Common myeloid progenitor, CD34-positive (primary cell): ENCODE results near the gene TMEM255B.

Experiments used
- CTCF ChIA-PET: fragments of 350-600 bp; sonication (Branson Sonifier 250); formaldehyde crosslinking; loops from one replicate; lab custom pipeline; 2021; ENCODE audit warnings: antibody characterized with exemption; lab: Charles Lee
- POLR2A ChIA-PET: fragments of 350-600 bp; sonication (Branson Sonifier 250); formaldehyde crosslinking; loops from one replicate; lab custom pipeline; 2021; ENCODE audit warnings: antibody characterized with exemption; lab: Charles Lee
- DNase-seq, 3 donors: peaks; one replicate each; pipeline versions ENCODE4 v3.0.0 to v3.0.0-alpha.2; 2013
- H3K27ac ChIP-seq, 2 experiments: 1 replicate in 1 of 2; 2 replicates in 1 of 2; pipeline ENCODE4 v1.7.0; 2013; ENCODE audit warnings: inconsistent platforms in 2 of 2, low read length in 2 of 2, mild to moderate bottlenecking in 2 of 2, low read depth in 1 of 2, moderate library complexity in 1 of 2; ENCODE audit not compliant: severe bottlenecking in 2 of 2, insufficient read depth in 1 of 2, poor library complexity in 1 of 2
- H3K27me3 ChIP-seq, 5 experiments: replicated peaks in 2 of 5; 1 replicate in 3 of 5; 2 replicates in 2 of 5; pipeline versions ENCODE4 v1.6.1 to v1.7.0; 2013; ENCODE audit warnings: low read length in 4 of 5, mild to moderate bottlenecking in 2 of 5, moderate library complexity in 2 of 5, inconsistent platforms in 1 of 5; ENCODE audit not compliant: insufficient read depth in 5 of 5, control insufficient read depth in 4 of 5
- H3K36me3 ChIP-seq, 4 experiments: 1 replicate in 2 of 4; 2 replicates in 2 of 4; pipeline versions ENCODE4 v1.6.1 to v1.7.0; 2013; ENCODE audit warnings: low read length in 3 of 4, control low read depth in 1 of 4, mild to moderate bottlenecking in 1 of 4; ENCODE audit not compliant: control insufficient read depth in 4 of 4, insufficient read depth in 4 of 4
- H3K4me1 ChIP-seq, 4 experiments: 1 replicate in 3 of 4; 2 replicates in 1 of 4; pipeline versions ENCODE4 v1.6.1 to v1.7.1; 2013; ENCODE audit warnings: low read length in 3 of 4, mild to moderate bottlenecking in 3 of 4, control low read depth in 1 of 4, inconsistent platforms in 1 of 4, moderate library complexity in 1 of 4; ENCODE audit not compliant: control insufficient read depth in 4 of 4, insufficient read depth in 4 of 4; ENCODE audit errors: control extremely low read depth in 1 of 4
- H3K4me3 ChIP-seq, 7 experiments: 1 replicate in 4 of 7; 2 replicates in 3 of 7; pipeline versions ENCODE4 v1.5.1 to v1.7.0; 2013; ENCODE audit warnings: mild to moderate bottlenecking in 7 of 7, low read length in 6 of 7, moderate library complexity in 6 of 7, inconsistent platforms in 2 of 7, low read depth in 2 of 7, control low read depth in 1 of 7; ENCODE audit not compliant: insufficient read depth in 4 of 7, control insufficient read depth in 1 of 7; ENCODE audit errors: extremely low read depth in 1 of 7
- H3K9me3 ChIP-seq, 5 experiments: 1 replicate in 4 of 5; 2 replicates in 1 of 5; pipeline versions ENCODE4 v1.6.1 to v1.7.1; 2013; ENCODE audit warnings: low read length in 4 of 5, mild to moderate bottlenecking in 2 of 5, inconsistent platforms in 1 of 5, low read depth in 1 of 5, moderate library complexity in 1 of 5; ENCODE audit not compliant: control insufficient read depth in 4 of 5, insufficient read depth in 2 of 5; ENCODE audit errors: control extremely low read depth in 1 of 5
- WGBS: methylation state at CpG from one replicate; pipeline ENCODE4 v1.1.5; 2013; ENCODE audit not compliant: insufficient coverage; 5-methylcytosine and 5-hydroxymethylcytosine counted together

The TMEM255B gene

DNA sequence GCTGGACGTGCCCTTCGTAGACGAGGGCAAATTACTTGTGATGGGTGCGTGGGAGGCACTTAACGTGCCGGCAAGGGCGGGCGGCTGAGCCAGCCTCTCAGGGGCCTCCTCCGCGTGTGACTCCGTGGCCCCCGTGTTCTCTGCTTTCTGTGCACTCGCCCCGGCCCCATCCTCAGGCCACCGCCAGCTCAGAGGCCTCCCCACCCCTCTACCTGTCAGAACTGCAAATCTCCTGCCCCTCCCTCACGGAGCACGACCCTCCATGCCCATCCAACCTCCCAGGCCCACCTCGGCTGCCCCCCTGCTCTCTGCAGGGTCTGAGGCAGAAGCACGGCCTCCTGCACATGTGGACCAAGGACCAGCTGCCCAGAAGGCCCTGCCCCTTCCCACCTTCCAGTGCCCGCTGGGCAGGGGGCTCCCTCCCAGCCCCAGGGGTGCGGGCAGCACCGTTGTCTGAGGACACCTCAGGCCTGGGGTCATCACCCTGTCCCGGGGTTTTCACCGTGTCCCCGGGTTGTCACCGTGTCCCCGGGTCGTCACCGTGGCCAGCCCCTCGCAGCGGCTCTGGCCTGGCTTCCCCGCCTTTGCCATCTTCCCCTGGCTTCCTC is 44.5 kb downstream of the TMEM255B start:
- Histone ChIP-seq H3K27me3 (peaks cover 0 to 8% (median 0%) of the 10 kb centered on the region in 5 experiments), H3K36me3 (no peaks in the 10 kb centered on the region), H3K4me1 (peaks cover 0 to 13% (median 11%) of the 10 kb centered on the region in 4 experiments), H3K27ac (no peak overlapping the region), H3K4me3 (no peak overlapping the region), H3K9me3 (peaks cover 0 to 19% (median 17%) of the 10 kb centered on the region in 5 experiments)
- CTCF ChIA-PET, result interaction anchor here (1.0 to 2.2 kb wide), 2 partner anchors 62 to 72 kb away, joined by 3 to 5 read pairs; no protein-coding TSS in a partner anchor
- POLR2A ChIA-PET, result no interaction called here
- 83% methylated on average over 24 of the region's 32 CpGs for WGBS
- no peak for DNase-seq

DNA sequence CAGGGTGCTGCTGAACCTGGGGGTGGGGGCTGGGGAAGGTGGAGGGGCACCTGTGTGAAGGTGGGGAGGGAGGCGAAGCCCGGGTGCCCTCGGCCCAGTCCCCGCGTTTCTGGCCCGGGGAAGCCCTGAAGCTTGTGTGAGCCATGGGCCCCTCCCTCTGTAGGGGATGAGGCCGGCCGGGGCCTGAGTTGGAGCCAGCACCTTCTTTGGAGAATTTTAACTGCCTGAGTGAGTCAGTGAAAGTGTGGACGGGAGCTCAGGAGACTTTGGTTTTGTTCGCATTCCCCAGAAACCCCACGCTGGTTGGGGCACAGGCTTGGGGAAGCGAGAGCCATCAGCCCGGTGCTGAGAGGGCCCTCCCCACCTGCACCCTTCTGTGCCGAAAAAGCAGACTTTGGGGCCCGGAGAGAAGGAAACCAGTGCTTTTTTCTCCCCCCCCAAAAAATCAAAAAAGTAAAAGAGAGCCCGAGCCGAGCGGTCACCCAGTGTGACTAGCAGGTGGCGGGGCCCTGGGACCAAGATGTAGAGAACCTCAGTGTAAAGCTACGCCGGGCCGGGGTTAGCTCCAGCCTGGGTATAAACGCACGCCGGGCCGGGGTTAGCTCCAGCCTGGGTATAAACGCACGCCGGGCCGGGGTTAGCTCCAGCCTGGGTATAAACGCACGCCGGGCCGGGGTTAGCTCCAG is 45.1 kb downstream of the TMEM255B start:
- 96% methylated on average over 23 of the region's 34 CpGs for WGBS
- H3K36me3 ChIP-seq, result no peaks in the 10 kb centered on the region

DNA sequence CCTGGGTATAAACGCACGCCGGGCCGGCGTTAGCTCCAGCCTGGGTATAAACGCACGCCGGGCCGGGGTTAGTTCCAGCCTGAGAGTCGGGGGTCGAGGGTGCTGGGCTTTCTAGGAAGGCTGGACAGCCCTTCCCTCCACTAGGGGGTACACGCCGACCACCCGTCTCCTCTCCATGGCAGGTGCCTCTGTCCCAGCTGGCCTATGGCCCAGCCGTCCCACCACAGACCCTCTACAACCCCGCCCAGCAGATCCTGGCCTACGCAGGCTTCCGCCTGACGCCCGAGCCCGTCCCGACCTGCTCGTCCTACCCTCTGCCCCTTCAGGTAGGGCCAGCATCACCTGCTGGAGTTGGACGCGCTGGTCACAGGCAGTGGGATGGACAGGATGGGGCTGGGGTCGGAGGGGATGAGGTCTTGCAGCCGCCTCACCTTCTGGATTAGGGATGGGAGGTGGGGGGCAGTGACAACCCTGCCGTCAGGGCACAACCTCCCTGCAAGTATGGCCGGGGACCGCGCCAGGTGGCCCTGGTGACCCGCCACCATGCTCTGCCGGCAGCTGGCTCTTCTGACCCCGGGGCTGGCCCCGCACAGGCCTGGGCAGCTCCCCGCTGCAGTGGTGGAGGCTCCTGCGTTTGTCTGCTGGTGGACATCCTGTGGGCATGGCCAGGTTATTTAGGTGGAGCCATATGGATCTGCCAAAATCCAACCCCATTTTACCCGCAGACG is 45.8 kb downstream of the TMEM255B start:
- Histone ChIP-seq H3K4me3 (no peak overlapping the region), H3K27me3 (peaks cover 0 to 8% (median 0%) of the 10 kb centered on the region in 5 experiments), H3K9me3 (peaks cover 2 to 28% (median 26%) of the 10 kb centered on the region in 5 experiments), H3K27ac (no peak overlapping the region), H3K36me3 (no peaks in the 10 kb centered on the region), H3K4me1 (peaks cover 0 to 13% (median 11%) of the 10 kb centered on the region in 4 experiments)
- WGBS, result 90% methylated on average over 39 of the region's 39 CpGs
- ChIA-PET POLR2A (no interaction called here), CTCF (no interaction called here)
- no peak for DNase-seq

More for the DNA sequence above, 45.1 kb downstream of the TMEM255B start:
- Histone ChIP-seq H3K27me3 (peaks cover 0 to 8% (median 0%) of the 10 kb centered on the region in 5 experiments), H3K4me1 (peaks cover 0 to 13% (median 11%) of the 10 kb centered on the region in 4 experiments), H3K4me3 (no peak overlapping the region), H3K27ac (no peak overlapping the region), H3K9me3 (peaks cover 0 to 23% (median 22%) of the 10 kb centered on the region in 5 experiments)
- POLR2A ChIA-PET, result no interaction called here
- DNase-seq, result no peak
- CTCF ChIA-PET, result interaction anchor here (2.2 kb wide), 1 partner anchor 62 kb away, joined by 5 read pairs; no protein-coding TSS in a partner anchor

DNA sequence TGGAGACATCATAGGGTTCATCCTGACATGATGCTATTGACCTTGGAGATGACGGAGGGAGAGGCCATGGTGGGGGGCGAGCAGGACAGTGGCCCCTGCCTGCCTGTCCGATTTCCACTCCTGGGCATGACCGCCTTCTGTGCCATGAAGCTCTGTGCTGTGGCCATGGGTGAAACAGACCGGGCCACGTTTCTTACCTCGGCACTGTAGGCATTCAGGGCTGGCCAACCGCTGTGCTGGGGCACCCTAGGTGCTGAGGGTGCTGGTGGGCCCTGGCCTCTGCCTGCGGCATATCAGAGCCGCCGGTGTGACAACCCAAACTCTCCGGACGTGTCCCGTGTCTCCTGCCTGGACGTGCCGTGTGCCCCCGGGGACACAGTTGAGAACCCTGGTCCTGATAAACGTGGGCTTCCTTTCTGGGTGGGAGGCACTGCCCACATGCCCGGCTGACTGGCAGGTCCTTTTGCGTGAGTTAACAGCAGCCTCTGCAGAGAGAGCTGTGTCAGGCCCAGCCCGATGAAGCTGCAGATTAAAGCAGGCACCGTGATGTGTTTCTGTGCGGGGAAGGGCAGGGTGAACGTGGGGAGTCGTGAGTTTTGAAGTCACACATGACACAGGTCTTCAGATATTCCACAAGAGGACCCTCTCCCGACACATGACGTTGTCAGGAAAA is 46.5 kb downstream of the TMEM255B start:
- Histone ChIP-seq H3K9me3 (peaks cover 2 to 30% (median 28%) of the 10 kb centered on the region in 5 experiments), H3K27me3 (peaks cover 0 to 10% (median 0%) of the 10 kb centered on the region in 5 experiments), H3K36me3 (no peaks in the 10 kb centered on the region), H3K4me3 (no peak overlapping the region), H3K27ac (no peak overlapping the region), H3K4me1 (peaks cover 0 to 13% (median 11%) of the 10 kb centered on the region in 4 experiments)
- ChIA-PET CTCF (no interaction called here), POLR2A (no interaction called here)
- no peak for DNase-seq
- 98% methylated on average over 27 of the region's 27 CpGs for WGBS

DNA sequence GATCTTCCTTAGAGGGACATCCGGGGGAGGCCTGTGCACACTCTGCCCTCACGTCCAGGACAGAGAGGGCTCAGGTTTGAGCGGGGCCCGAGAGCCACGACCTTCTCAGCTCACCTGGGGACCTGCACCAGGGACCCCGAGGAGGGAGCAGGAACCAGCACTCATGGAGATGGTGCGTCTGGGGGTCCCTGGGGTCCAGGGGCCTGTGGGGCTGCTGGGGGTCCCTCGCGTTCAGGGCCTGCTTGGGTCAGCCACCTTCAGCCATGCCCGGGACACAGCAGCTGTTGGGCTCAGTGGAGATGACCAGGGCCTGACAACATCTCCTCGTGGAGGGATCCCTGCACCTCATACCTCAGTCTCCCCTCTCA is 47.1 kb downstream of the TMEM255B start:
- H3K4me1 ChIP-seq, result peaks cover 0 to 13% (median 11%) of the 10 kb centered on the region in 4 experiments

DNA sequence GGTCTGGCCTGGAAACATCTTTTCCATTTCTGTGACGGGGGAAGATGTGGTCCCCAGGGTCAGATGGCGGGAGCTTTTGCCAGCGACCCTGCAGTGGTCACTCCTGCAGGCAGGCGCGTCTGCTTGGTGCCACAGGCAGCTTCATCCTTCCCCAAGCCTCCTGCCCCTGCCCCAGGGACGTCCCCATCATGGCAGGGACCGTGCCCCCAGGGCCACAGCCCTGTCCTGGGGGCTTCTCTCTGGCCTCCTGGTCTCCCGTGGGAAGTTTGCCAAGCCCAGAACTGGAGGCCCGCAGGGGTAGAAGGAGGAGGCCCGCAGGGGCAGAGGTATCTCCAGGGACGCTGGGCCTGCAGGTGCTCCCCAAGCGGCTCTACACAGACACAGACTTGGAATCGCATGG is 47.5 kb downstream of the TMEM255B start:
- ChIA-PET CTCF (no interaction called here), POLR2A (no interaction called here)
- peaks cover 0 to 10% (median 0%) of the 10 kb centered on the region in 5 experiments for H3K27me3 ChIP-seq
- WGBS, result 98% methylated on average over 11 of the region's 13 CpGs
- no peaks in the 10 kb centered on the region for H3K36me3 ChIP-seq
- no peak overlapping the region for H3K27ac ChIP-seq
- DNase-seq, result no peak
- H3K4me1 ChIP-seq, result peaks cover 0 to 11% (median 9%) of the 10 kb centered on the region in 4 experiments
- no peak overlapping the region for H3K4me3 ChIP-seq
- H3K9me3 ChIP-seq, result peaks cover 2 to 32% (median 28%) of the 10 kb centered on the region in 5 experiments

More for the DNA sequence above, 47.1 kb downstream of the TMEM255B start:
- Histone ChIP-seq H3K4me3 (no peak overlapping the region), H3K27me3 (peaks cover 0 to 10% (median 0%) of the 10 kb centered on the region in 5 experiments), H3K9me3 (peaks cover 2 to 32% (median 28%) of the 10 kb centered on the region in 5 experiments), H3K36me3 (no peaks in the 10 kb centered on the region), H3K27ac (no peak overlapping the region)
- ChIA-PET POLR2A (no interaction called here), CTCF (no interaction called here)
- DNase-seq, result no peak
- WGBS, result 89% methylated on average over 8 of the region's 11 CpGs
